Loucy (cell line): ENCODE data around the gene PCLO.

ENCODE experiments used
- H2AFZ ChIP-seq: fragments of 200-600 bp; sonication (generic); 2 replicates; pipeline ENCODE4 v1.6.0; 2016; ENCODE audit warnings: antibody characterized with exemption, mild to moderate bottlenecking, low read length, moderate library complexity
- H3F3A ChIP-seq: fragments of 200-600 bp; 2 replicates; pipeline ENCODE4 v1.6.0; 2016; ENCODE audit warnings: antibody characterized with exemption, low read depth, mild to moderate bottlenecking
- H3K27me3 ChIP-seq: fragments of 200-600 bp; sonication (generic); 2 replicates; pipeline ENCODE4 v1.6.1; 2014; ENCODE audit warnings: low read length, mild to moderate bottlenecking; ENCODE audit not compliant: insufficient read depth, poor library complexity, severe bottlenecking
- H3K36me3 ChIP-seq: fragments of 200-600 bp; sonication (generic); 2 replicates; pipeline ENCODE4 v1.6.1; 2016; ENCODE audit warnings: low read length; ENCODE audit not compliant: insufficient read depth
- H3K4me1 ChIP-seq: fragments of 200-600 bp; sonication (generic); 2 replicates; pipeline ENCODE4 v1.5.1; 2014; ENCODE audit warnings: low read length, mild to moderate bottlenecking; ENCODE audit not compliant: insufficient read depth, poor library complexity, severe bottlenecking
- H3K4me2 ChIP-seq: fragments of 200-600 bp; sonication (generic); 2 replicates; pipeline ENCODE4 v1.6.0; 2014; ENCODE audit warnings: antibody characterized with exemption, low read length, low read depth, mild to moderate bottlenecking; ENCODE audit not compliant: poor library complexity, severe bottlenecking
- H3K4me3 ChIP-seq: fragments of 200-600 bp; sonication (generic); 2 replicates; pipeline ENCODE4 v1.5.1; 2014; ENCODE audit warnings: low read length, mild to moderate bottlenecking, mixed read lengths; ENCODE audit not compliant: poor library complexity, severe bottlenecking
- H3K79me2 ChIP-seq: fragments of 200-600 bp; sonication (generic); 2 replicates; pipeline ENCODE4 v1.6.1; 2014; ENCODE audit warnings: low read length; ENCODE audit not compliant: insufficient read depth
- H3K9ac ChIP-seq: fragments of 200-600 bp; sonication (generic); 2 replicates; pipeline ENCODE4 v1.6.0; 2014; ENCODE audit warnings: mild to moderate bottlenecking, low read depth, low read length, moderate library complexity; ENCODE audit not compliant: poor library complexity, severe bottlenecking
- H3K9me2 ChIP-seq: fragments of 200-600 bp; sonication (generic); replicated peaks from 2 replicates; pipeline ENCODE4 v1.6.1; 2016; ENCODE audit warnings: low read depth, low read length, mixed read lengths
- H3K9me3 ChIP-seq: fragments of 200-600 bp; sonication (generic); 2 replicates; pipeline ENCODE4 v1.6.1; 2014; ENCODE audit warnings: mild to moderate bottlenecking, antibody characterized with exemption, low read length, low read depth; ENCODE audit not compliant: insufficient read depth
- H4K20me1 ChIP-seq: fragments of 200-600 bp; sonication (generic); 2 replicates; pipeline ENCODE4 v1.6.0; 2014; ENCODE audit warnings: antibody characterized with exemption, low read length, mild to moderate bottlenecking; ENCODE audit not compliant: insufficient read depth, poor library complexity, severe bottlenecking
- CTCF ChIP-seq: fragments of 200-600 bp; sonication (generic); conservative IDR thresholded peaks from 2 replicates; pipeline ENCODE4 v1.5.1; 2014; ENCODE audit warnings: mild to moderate bottlenecking, antibody characterized with exemption, low read length
- EZH2phosphoT487 ChIP-seq: fragments of 200-600 bp; IDR thresholded peaks from 2 replicates; pipeline ENCODE4 v1.6.1; 2018; ENCODE audit warnings: antibody characterized with exemption, mild to moderate bottlenecking, moderate library complexity, borderline replicate concordance

PCLO gene

DNA sequence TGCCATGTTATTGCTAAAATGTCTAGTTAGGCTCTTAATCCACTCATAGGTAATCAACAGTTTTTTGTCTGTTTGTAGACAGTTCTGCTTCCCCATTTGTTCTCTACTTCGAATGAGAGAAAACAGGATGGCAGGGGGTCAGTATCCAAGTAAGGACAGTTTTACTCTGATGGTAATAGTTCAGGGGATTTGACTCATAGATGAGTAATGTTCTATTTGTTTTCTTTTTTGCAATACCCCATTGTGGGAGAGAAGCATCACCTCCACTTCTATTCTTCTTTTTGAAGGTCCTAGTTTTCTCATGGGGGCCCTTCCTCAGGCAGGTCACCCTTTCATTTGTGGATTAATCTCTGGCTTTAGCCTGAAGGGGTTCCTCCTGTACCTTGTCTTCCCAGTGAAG is 13.9 kb downstream of the PCLO start:
- Histone ChIP-seq H3K4me3 (no peak overlapping the region), H3K27me3 (no peaks in the 10 kb centered on the region), H3K9me3 (no peaks in the 10 kb centered on the region), H3K36me3 (no peaks in the 10 kb centered on the region), H4K20me1 (no peaks in the 10 kb centered on the region), H2AFZ (no peak overlapping the region), H3K9ac (no peak overlapping the region), H3K79me2 (no peaks in the 10 kb centered on the region), H3K4me1 (no peaks in the 10 kb centered on the region), H3K9me2 (no peaks in the 10 kb centered on the region), H3K4me2 (no peak overlapping the region), H3F3A (no peaks in the 10 kb centered on the region)
- TF ChIP-seq CTCF, result no peak
- no peak for TF ChIP-seq EZH2phosphoT487

DNA sequence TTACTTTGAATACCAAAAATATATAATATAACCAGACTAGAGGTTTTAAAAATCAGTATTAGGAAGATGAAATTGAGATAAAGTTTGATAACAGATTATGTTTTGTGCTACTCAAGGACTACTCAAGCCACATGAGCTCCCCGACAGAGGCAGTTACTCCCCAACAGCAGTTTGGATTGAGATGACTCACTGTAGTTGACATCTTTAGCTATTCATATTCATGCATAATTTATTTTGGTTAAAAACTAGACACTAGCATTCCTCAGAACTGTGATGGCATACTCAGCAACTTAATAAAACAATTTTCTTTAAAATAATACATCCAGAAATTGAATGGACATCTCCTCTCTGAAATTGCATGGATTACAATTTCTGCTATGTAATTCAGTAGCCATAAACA is 19.6 kb downstream of the PCLO start:
- Histone ChIP-seq H3K4me1 (no peaks in the 10 kb centered on the region), H3K27me3 (no peaks in the 10 kb centered on the region), H3K9me3 (no peaks in the 10 kb centered on the region), H3K36me3 (no peaks in the 10 kb centered on the region), H2AFZ (no peak overlapping the region), H3K79me2 (no peaks in the 10 kb centered on the region), H3F3A (no peaks in the 10 kb centered on the region), H4K20me1 (no peaks in the 10 kb centered on the region), H3K4me2 (no peak overlapping the region), H3K9me2 (no peaks in the 10 kb centered on the region), H3K9ac (no peak overlapping the region), H3K4me3 (no peak overlapping the region)
- TF ChIP-seq CTCF (no peak), EZH2phosphoT487 (no peak)

DNA sequence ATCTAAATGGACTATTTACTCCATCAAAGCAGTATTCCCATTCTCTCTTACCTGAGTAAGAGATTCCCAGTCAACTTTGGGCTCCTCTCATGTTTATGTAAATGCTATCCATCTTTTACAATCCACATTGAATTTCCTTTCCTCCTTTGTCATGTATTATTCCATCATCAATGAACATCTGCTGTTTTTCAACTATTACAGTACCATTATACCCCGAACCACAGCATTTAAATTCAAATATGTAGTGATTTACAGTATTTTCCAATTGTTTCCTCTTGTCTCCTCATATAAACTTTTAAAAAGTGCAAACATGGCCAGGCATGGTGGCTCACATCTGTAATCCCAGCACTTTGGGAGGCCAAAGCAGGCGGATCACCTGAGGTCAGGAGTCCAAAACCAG is 20.3 kb downstream of the PCLO start:
- Histone ChIP-seq H3K4me2 (no peak overlapping the region), H4K20me1 (no peaks in the 10 kb centered on the region), H2AFZ (no peak overlapping the region), H3K79me2 (no peaks in the 10 kb centered on the region), H3K9me2 (no peaks in the 10 kb centered on the region), H3K36me3 (no peaks in the 10 kb centered on the region), H3K4me1 (no peaks in the 10 kb centered on the region), H3K9ac (no peak overlapping the region), H3K27me3 (no peaks in the 10 kb centered on the region), H3K9me3 (no peaks in the 10 kb centered on the region), H3F3A (no peaks in the 10 kb centered on the region), H3K4me3 (no peak overlapping the region)
- TF ChIP-seq EZH2phosphoT487, result no peak
- no peak for TF ChIP-seq CTCF
